Activated naive CD4-positive, alpha-beta T cell treated with Interleukin-2 at 50 U/mL for 16 hours (primary cell): ENCODE measurements around the gene PMEPA1.

Experiments used
- DNase-seq: peaks from one replicate; pipeline ENCODE4 v3.0.0-alpha.2; 2020

The PMEPA1 gene

DNA sequence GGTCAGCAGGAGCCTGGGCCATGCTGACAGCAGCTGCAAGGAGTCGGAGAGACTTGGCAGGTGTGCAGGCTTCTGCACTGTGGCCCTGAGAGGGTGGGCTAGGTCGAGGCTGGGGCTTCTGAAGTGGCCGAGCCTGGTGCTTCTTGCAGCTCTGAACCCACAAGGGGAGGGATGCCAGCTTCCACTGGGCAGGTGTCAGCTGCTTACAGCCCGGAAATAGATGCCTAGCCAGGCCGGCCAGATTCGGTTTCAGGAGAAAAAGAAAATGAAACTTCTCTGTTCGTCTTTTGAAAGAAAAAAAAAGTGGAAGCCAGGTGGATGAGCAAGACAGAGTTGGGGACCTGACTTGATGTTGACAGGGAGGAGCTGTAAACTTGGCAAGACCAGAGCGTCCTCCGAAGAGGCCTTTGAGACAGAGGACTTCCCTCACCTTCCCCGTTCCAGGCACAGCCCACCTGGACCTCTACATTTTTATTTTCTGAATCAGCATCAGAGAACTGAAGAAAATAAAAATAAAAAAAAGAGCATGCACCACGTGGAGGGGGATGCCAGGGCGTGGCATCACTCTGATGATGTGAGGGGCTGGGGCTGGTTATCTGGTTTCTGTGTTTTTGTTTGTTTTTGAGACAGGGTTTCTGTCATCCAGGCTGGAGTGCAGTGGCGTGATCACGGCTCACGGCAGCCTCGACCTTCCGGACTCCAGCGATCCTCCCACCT lies 89.4 kb downstream of the PMEPA1 start, which contains the start of gene ZBP1:
ZBP1 (minus strand) TSS at position 153 of the 717 bp plus-strand sequence; CDS start at position 22, 131 bp downstream.
- peak; percentile 57 for DNase-seq

DNA sequence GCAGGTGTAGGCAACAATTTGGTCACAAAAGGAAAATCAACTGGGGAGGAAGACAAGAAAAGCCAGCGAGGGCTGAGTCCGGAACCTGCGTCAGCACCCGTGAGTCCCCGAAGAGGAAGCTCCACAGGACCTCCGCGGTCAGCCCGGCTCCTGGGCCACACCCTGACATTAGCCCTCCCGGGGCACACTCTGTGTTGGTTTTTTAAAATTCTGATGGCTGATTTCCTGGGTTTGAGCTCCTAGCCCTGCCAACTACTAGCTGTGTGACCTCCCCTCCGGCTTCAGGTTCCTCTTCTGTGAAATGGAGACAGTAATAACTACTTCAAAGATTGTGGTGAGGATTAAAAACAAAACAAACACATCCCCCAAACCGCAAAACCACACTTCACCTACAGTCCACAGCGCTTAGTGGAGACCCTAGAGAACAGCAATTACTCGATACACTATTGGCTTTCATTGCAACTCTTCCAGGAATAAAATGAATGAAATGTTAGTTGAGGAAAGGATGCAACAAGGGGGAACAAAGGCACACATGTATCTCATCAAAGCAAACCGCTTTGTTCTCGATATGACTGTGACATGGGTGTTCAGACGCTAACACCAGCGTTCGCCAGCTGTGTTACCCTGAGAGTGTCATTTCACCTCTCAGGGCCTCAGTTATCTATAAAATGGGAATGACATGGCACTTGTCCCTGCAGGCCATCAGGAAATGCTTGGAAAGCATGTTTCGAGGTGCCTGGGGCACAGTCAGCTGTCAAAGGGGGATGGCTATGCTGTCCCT lies 90.6 kb downstream of the PMEPA1 start:
- peak; percentile 68 for DNase-seq

GRCh38 chr20:57618764-57619050 lies 91.1 kb downstream of the PMEPA1 start:
- no peak for DNase-seq

DNA sequence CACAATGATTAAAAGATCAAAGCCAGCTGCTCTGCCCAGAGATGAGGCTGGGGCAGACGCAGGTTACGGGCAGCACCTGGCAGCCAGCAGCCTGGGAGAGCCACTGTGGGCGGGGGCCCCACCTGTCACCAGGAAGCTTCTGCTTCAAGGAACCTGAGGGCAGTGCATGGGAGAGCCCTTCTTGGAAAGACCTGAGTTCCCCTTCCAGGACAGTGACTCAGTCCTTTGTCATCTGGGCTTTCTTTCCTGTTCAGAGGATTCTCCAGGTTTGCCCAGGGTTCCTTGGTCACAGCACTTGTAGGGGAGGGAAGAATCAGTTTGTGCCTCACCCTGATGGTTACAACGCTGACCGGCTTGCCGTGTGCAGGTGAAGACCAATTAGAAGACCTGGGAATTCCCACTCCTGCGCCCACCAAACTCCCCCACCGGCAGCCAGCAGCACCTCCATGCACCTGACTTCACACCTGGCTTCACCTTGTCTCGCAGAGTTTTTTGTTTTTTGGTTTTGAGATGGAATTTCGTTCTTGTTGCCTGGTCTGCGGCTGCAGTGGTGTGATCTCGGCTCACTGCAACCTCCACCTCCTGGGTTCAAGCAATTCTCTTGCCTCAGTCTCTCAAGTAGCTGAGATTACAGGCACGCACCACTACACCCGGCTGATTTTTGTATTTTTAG lies 91.6 kb downstream of the PMEPA1 start:
- peak; percentile 51 for DNase-seq

GRCh38 chr20:57617079-57617795 lies 92.6 kb downstream of the PMEPA1 start:
- DNase-seq = no peak

DNA sequence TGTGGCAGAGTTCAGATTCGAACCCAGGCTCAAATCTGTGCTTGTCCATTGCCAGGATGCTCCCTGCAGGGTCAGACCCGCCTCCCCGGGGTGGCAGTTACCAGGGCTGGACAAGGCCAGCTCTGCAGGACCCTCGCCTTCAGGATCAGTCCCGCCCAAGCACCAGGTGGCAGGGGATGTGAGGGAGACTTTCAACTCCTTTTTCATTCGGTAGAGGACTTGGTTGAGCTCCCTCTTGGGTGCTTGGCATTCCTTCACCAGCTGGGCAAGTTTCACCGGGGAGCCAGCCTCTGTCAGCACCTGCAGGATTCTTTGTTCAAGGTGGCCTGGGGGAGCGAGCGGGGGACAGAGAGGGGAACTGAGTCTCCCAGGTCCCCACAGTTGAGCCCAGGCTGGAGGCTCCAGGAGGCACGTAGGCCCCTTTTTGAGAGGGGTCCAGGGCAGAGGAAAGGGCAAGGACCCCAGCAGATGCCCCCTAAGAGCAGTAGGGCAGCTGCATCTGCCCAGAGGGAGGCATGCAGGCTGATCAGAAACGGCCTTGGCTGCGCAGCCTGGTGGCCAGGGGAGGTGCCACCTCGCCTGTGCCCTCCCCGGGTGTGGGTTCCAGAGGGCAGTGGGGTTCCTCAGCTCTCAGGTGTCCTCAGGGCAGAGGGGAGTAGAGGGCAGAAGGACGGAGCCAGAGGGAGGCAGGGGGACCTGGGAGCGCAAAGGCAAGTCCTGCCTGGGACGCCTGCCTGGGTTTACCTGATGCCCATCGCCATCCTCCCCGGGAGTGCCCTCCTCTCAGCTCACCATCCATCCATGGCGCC lies 93.5 kb downstream of the PMEPA1 start:
- DNase-seq = no peak

DNA sequence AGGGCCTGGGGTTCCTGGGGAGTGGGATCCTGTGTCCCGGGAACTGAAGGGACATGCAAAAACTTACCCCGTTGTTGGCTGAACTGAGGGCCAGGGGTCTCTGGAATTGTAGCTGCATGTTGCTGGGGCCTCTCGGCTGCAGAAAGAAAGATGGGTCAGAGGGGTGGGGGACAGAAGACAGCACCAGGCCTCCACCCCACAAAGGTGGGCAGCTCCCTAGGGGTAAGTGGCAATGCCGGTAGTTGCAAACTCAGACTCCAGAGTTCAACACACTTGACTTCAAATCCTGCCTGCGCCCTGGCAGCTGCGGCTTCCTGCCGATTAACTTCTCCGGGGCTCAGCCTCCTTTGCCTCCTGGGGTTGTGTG lies 94.4 kb downstream of the PMEPA1 start:
- no peak for DNase-seq

- no peak for DNase-seq
These were observed 95.0 kb downstream of the PMEPA1 start for GRCh38 chr20:57614490-57615444.

GRCh38 chr20:57613481-57613921 lies 96.3 kb downstream of the PMEPA1 start:
- DNase-seq = no peak

DNA sequence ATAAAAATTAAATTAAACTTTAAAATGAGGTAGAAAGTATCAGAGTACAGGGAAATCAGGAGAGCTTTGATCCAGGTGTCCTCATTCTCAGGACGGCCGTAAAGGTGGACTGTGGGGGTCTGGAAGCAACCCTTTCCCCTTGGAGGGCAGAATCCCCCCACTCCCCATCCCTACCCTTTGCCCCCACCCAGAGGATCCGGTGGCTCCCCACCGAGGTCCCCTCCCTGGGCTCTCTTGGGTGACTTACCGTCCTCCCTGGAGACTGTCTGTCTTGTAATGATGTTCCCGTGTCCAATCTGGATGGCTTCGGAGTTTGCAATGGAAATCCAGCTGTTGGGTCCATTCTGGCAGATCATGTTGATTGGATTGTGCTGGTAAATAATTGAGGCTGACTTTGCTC lies 96.9 kb downstream of the PMEPA1 start:
- DNase-seq = no peak

- DNase-seq = no peak
These were observed 97.4 kb downstream of the PMEPA1 start for GRCh38 chr20:57612436-57612835.

DNA sequence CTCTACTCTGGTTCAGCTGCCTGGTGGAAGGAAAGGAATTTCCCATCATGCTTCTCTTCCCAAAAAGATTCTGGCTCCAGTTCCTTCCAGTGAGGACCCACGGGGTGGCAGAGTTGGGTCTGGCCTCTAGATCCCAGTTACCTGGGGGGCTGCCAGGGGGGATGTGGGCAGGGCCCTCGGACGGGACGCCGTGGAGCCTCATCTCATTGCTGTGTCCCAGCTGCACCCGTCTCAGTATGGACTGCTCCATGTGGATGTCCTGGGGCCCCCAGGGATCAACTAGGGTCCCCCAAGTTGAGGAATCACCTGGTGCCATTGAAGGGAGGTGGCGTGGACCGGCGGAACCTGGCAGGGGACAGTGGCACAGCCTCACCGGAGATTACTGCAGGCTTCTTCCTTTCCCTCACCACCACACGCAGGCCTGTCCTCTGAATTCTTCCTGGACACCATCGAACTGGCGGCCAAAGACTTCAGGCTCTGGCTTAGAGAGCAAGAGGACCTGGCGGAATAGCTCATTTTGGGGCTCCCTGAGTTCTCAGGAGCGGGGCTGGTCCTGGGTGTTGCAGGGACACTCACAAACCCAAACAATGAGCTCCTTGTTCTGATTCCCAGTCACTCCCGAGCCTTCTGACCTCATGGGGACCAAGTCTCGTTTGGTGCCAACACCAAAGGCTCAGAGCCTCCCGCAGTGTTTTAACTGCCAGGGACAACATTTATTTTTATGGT lies 98.1 kb downstream of the PMEPA1 start:
- no peak for DNase-seq

GRCh38 chr20:57610261-57610952 lies 99.4 kb downstream of the PMEPA1 start:
- DNase-seq = no peak

DNA sequence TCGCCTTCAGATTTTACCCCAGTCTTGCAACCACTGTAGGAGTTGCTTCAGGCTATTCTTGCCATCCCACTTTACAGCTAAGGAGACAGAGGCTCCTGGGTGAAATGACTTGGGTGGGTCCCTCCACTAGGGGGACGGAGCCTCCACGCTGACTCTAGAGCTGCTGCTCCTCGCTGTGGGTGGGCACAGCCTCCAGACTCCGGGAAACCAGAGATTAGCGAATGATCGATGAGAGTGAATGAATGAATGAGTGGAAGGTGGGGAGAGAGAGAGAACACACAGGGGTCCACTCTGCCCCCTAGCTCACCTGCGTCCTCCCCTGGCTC lies 100.0 kb downstream of the PMEPA1 start:
- DNase-seq = no peak

- no peak for DNase-seq
These were observed 100.6 kb downstream of the PMEPA1 start for GRCh38 chr20:57609086-57609841.

GRCh38 chr20:57608516-57608915 lies 101.3 kb downstream of the PMEPA1 start:
- no peak for DNase-seq

DNA sequence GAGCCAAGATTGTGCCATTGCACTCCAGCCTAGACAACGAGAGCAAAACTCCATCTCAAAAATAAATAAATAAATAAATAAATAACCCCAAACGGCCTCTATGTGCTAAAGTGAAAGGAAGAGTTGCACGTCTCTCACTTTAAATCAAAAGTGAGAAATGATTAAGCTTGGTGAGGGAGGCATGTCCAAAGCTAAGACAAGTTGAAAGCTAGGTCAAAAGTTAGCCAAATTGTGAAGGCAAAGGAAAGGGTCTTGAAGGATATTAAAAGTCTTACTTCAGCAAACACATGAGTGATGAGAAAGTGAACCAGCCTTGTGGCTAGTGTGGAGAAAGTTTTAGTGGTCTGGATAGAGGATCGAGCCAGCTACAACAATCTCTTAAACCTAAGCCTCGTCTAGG lies 103.9 kb downstream of the PMEPA1 start:
- DNase-seq = no peak

- DNase-seq = no peak
These were observed 104.8 kb downstream of the PMEPA1 start for GRCh38 chr20:57605045-57605444.

DNA sequence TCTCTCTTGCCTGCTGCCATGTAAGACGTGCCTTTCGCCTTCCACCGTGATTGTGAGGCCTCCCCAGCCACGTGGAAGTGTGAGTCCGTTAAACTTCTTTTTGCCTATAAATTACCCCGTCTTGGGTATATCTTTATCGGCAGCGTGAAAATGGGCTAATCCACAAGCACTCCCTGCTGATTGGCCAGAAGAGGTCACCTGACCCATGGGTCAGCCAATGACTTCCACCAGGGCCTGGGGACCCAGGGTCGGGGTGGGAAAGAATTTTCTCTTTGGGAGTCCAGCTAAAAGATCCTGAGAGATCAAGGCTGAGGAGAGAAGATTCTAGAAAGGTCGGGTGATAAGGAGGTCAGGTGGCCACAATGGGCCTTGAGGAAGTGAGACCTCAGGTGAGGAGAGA lies 106.7 kb downstream of the PMEPA1 start:
- no peak for DNase-seq
